Measurements from ENCODE around the gene POMZP3. TPM values are rescaled to one million over a fixed set of nuclear protein-coding genes. Genes with fewer than 3 reads are reported as not detected.
A peak's percentile ranks its signal among the peaks of the same experiment; 100 is the strongest.
"Not testable (repeated sequence)": the region's sequence is repeated elsewhere in the genome, so short reads cannot be mapped to it uniquely, and the experiment has no call there.

The POMZP3 gene
- total and polyA plus RNA-seq, 2 experiments from 2014 or later, result 8.7 to 9.1 TPM

GRCh38 chr7:76637061-76637691, 10.1 kb upstream of the POMZP3 start:
- not testable (repeated sequence) for H3K4me2 ChIP-seq; H3K9me3 Mint-ChIP-seq; H3K27me3 Mint-ChIP-seq (ENCODE audit: insufficient read depth, low read depth, poor library complexity); H3K27me3 ChIP-seq (ENCODE audit: insufficient read depth); H3K4me3 ChIP-seq; H3K27ac Mint-ChIP-seq; H3K79me2 ChIP-seq (replicated peaks; ENCODE audit: insufficient read depth); H3F3A ChIP-seq (replicated peaks; ENCODE audit: low read depth); H2AFZ ChIP-seq; H3K4me3 Mint-ChIP-seq; H3K4me1 ChIP-seq (ENCODE audit: insufficient read depth); H3K27ac ChIP-seq (ENCODE audit: low read depth); H3K9me2 ChIP-seq (ENCODE audit: insufficient read depth); H3K36me3 ChIP-seq (ENCODE audit: insufficient read depth); H4K20me1 ChIP-seq (replicated peaks; ENCODE audit: insufficient read depth); H3K36me3 Mint-ChIP-seq (ENCODE audit: low read depth); H3K4me1 Mint-ChIP-seq
- DNase-seq (ENCODE audit: low spot score), result peak; percentile 45
- ATAC-seq, result peak; percentile 92
- peak; percentile 18 to 26; a peak in 2 of 4 replicates for TF ChIP-seq CTCF (conservative IDR thresholded peaks at IDR 0.05; ENCODE audit: low read depth in 2 of 2)

GRCh38 chr7:76626581-76626980, 498 bp downstream of the POMZP3 start:
- H3K27me3 ChIP-seq (ENCODE audit: insufficient read depth); H3K9me3 Mint-ChIP-seq; H4K20me1 ChIP-seq (replicated peaks; ENCODE audit: insufficient read depth); H3K36me3 ChIP-seq (ENCODE audit: insufficient read depth); H2AFZ ChIP-seq; H3K27me3 Mint-ChIP-seq (ENCODE audit: insufficient read depth, low read depth, poor library complexity); H3K4me1 Mint-ChIP-seq; H3K27ac ChIP-seq (ENCODE audit: low read depth); H3K9me2 ChIP-seq (ENCODE audit: insufficient read depth); H3F3A ChIP-seq (replicated peaks; ENCODE audit: low read depth); H3K79me2 ChIP-seq (replicated peaks; ENCODE audit: insufficient read depth); H3K4me1 ChIP-seq (ENCODE audit: insufficient read depth): not testable (repeated sequence)
- ATAC-seq (peak; percentile 73), DNase-seq (ENCODE audit: low spot score) (peak; percentile 18)
- H3K4me3 Mint-ChIP-seq, result peak overlapping the region; percentile 90
- peaks cover 19% of the 10 kb centered on the region for H3K36me3 Mint-ChIP-seq (ENCODE audit: low read depth)
- peak overlapping the region; percentile 92 for H3K27ac Mint-ChIP-seq
- H3K4me2 ChIP-seq, result peak overlapping the region; percentile 76
- H3K4me3 ChIP-seq, result peak overlapping the region; percentile 63

- DNase-seq (ENCODE audit: low spot score), result not testable (repeated sequence)
Observed at GRCh38 chr7:76619439-76620190, 7.5 kb downstream of the POMZP3 start.

DNA sequence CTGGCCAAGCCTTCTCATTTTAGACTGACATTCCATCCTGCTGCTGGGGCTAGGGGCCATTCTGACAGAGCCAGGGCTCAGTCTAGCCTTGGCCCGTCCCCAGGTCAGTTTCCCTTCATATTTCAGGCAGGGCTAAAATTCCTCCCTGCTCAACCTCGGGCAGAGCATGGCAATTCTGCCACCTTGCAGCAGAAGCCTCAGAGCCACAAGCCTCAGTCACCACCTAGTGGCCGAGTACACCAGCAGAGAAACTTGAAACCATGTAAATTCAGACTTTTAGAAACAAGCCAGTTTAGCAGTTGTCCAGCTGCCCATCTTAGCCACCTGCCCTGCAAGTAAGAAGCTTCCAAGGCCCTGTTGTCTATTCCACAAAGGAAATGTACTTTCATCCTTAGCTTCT, 13.3 kb downstream of the POMZP3 start:
- H3K4me3 ChIP-seq; H3K79me2 ChIP-seq (replicated peaks; ENCODE audit: insufficient read depth); H3K27me3 Mint-ChIP-seq (ENCODE audit: insufficient read depth, low read depth, poor library complexity); H2AFZ ChIP-seq; H3K9me3 Mint-ChIP-seq; H3K27ac Mint-ChIP-seq; H3K4me1 Mint-ChIP-seq; H3K36me3 ChIP-seq (ENCODE audit: insufficient read depth); H3K4me1 ChIP-seq (ENCODE audit: insufficient read depth); H3K4me3 Mint-ChIP-seq; H3K27me3 ChIP-seq (ENCODE audit: insufficient read depth); H3K36me3 Mint-ChIP-seq (ENCODE audit: low read depth); H3K9me2 ChIP-seq (ENCODE audit: insufficient read depth); H3K4me2 ChIP-seq; H3K27ac ChIP-seq (ENCODE audit: low read depth); H3F3A ChIP-seq (replicated peaks; ENCODE audit: low read depth); H4K20me1 ChIP-seq (replicated peaks; ENCODE audit: insufficient read depth): not testable (repeated sequence)
- TF ChIP-seq CTCF (conservative IDR thresholded peaks at IDR 0.05; ENCODE audit: low read depth in 2 of 2), result peak in 1 of 2 experiments; percentile 64; a peak in 2 of 4 replicates
- DNase-seq (ENCODE audit: low spot score), result peak; percentile 44
- peak; percentile 73 for ATAC-seq

More at GRCh38 chr7:76619439-76620190, 7.5 kb downstream of the POMZP3 start:
- H3K27me3 ChIP-seq (ENCODE audit: insufficient read depth); H3K4me3 Mint-ChIP-seq; H3K4me1 Mint-ChIP-seq; H3K4me1 ChIP-seq (ENCODE audit: insufficient read depth); H4K20me1 ChIP-seq (replicated peaks; ENCODE audit: insufficient read depth); H3K36me3 ChIP-seq (ENCODE audit: insufficient read depth); H3K9me2 ChIP-seq (ENCODE audit: insufficient read depth); H3K27me3 Mint-ChIP-seq (ENCODE audit: insufficient read depth, low read depth, poor library complexity); ATAC-seq; H3K4me2 ChIP-seq; H2AFZ ChIP-seq; H3K4me3 ChIP-seq; H3K27ac Mint-ChIP-seq; H3K9me3 Mint-ChIP-seq; H3K27ac ChIP-seq (ENCODE audit: low read depth); H3F3A ChIP-seq (replicated peaks; ENCODE audit: low read depth); H3K79me2 ChIP-seq (replicated peaks; ENCODE audit: insufficient read depth): not testable (repeated sequence)
- H3K36me3 Mint-ChIP-seq (ENCODE audit: low read depth), result peaks cover 22% of the 10 kb centered on the region; the same call in 2 of the 3 replicates

- not testable (repeated sequence) for H3K27me3 ChIP-seq (ENCODE audit: insufficient read depth); H3K4me3 ChIP-seq; H2AFZ ChIP-seq; ATAC-seq; H3K4me1 Mint-ChIP-seq; H3K27ac Mint-ChIP-seq; H3K79me2 ChIP-seq (replicated peaks; ENCODE audit: insufficient read depth); H3K4me2 ChIP-seq; H3K27me3 Mint-ChIP-seq (ENCODE audit: insufficient read depth, low read depth, poor library complexity); H3K36me3 ChIP-seq (ENCODE audit: insufficient read depth); H3K4me1 ChIP-seq (ENCODE audit: insufficient read depth); H3K36me3 Mint-ChIP-seq (ENCODE audit: low read depth); H3F3A ChIP-seq (replicated peaks; ENCODE audit: low read depth); H4K20me1 ChIP-seq (replicated peaks; ENCODE audit: insufficient read depth); H3K4me3 Mint-ChIP-seq; H3K9me3 Mint-ChIP-seq; H3K27ac ChIP-seq (ENCODE audit: low read depth); H3K9me2 ChIP-seq (ENCODE audit: insufficient read depth); DNase-seq (ENCODE audit: low spot score)
Observed at GRCh38 chr7:76612232-76612631, 14.8 kb downstream of the POMZP3 start.
